Fibroblast of lung (primary cell): ENCODE data around the gene GRIK4. TPM values are rescaled to one million over a fixed set of nuclear protein-coding genes. Genes with fewer than 3 reads are reported as not detected.

Experiments
- DNase-seq, 2 donors: peaks; one replicate each; pipeline versions ENCODE4 v3.0.0 to v3.0.0-alpha.2; 2010; ENCODE audit warnings: low read depth in 2 of 2
- H2AFZ ChIP-seq: 2 replicates; pipeline ENCODE4 v1.5.1; 2012; ENCODE audit warnings: low read length, control low read depth, inconsistent platforms
- H3K27ac ChIP-seq: 2 replicates; pipeline ENCODE4 v1.5.1; 2011; ENCODE audit warnings: low read length, control low read depth; ENCODE audit not compliant: insufficient read depth
- H3K27me3 ChIP-seq: 2 replicates; pipeline ENCODE4 v1.5.1; 2011; ENCODE audit warnings: mild to moderate bottlenecking, low read length; ENCODE audit not compliant: control insufficient read depth, insufficient read depth
- H3K36me3 ChIP-seq: 2 replicates; pipeline ENCODE4 v1.5.1; 2011; ENCODE audit warnings: low read length; ENCODE audit not compliant: control insufficient read depth, insufficient read depth
- H3K4me1 ChIP-seq: 2 replicates; pipeline ENCODE4 v1.5.1; 2011; ENCODE audit warnings: low read length; ENCODE audit not compliant: control insufficient read depth, insufficient read depth; ENCODE audit errors: extremely low read depth
- H3K4me2 ChIP-seq: 2 replicates; pipeline ENCODE4 v1.5.1; 2011; ENCODE audit warnings: low read length, control low read depth; ENCODE audit not compliant: insufficient read depth; ENCODE audit errors: extremely low read depth
- H3K4me3 ChIP-seq, 4 experiments: fragments of 200-600 bp in 1 of 4; sonication (generic) in 1 of 4; replicated peaks in 1 of 4; 2 replicates each; pipeline ENCODE4 v1.5.1; 2011 to 2016; ENCODE audit warnings: low read length in 4 of 4, low read depth in 3 of 4, mild to moderate bottlenecking in 3 of 4, control low read depth in 2 of 4, inconsistent platforms in 1 of 4, mixed read lengths in 1 of 4; ENCODE audit not compliant: insufficient read depth in 1 of 4; ENCODE audit errors: control extremely low read depth in 1 of 4
- H3K79me2 ChIP-seq: 2 replicates; pipeline ENCODE4 v1.5.1; 2012; ENCODE audit warnings: mild to moderate bottlenecking, low read length, inconsistent platforms; ENCODE audit not compliant: control insufficient read depth, insufficient read depth
- H3K9ac ChIP-seq: 2 replicates; pipeline ENCODE4 v1.5.1; 2011; ENCODE audit warnings: mild to moderate bottlenecking, low read length, control low read depth; ENCODE audit not compliant: insufficient read depth
- H3K9me3 ChIP-seq: 2 replicates; pipeline ENCODE4 v1.5.1; 2012; ENCODE audit warnings: low read depth, low read length; ENCODE audit not compliant: control insufficient read depth, insufficient read depth
- H4K20me1 ChIP-seq: 2 replicates; pipeline ENCODE4 v1.5.1; 2011; ENCODE audit warnings: low read length; ENCODE audit not compliant: control insufficient read depth, insufficient read depth; ENCODE audit errors: extremely low read depth
- EZH2 ChIP-seq: IDR thresholded peaks from 2 replicates; pipeline ENCODE4 v1.5.1; 2012; ENCODE audit warnings: low read length, control low read depth, mild to moderate bottlenecking; ENCODE audit errors: missing control alignments
- polyA plus RNA-seq, 2 donors: library from polyadenylated mRNA; depleted of rRNA in 1 of 2; stranded (reverse) in 1 of 2; unstranded in 1 of 2; fragments of >200 nt; gene quantifications; 2 replicates each; pipeline ENCODE4 v1.2.1, GENCODE V29; 2011 to 2012; ENCODE audit warnings: missing spikeins in 1 of 2
- total RNA-seq: library from RNA; depleted of rRNA; stranded (reverse); fragments of >200 nt; gene quantifications from 2 replicates; pipeline ENCODE4 v1.2.1, GENCODE V29; 2014
- TF ChIP-seq, protein P1 (sequence below), 2 donors: IDR thresholded peaks in 1 of 2; conservative IDR thresholded peaks in 1 of 2; 1 replicate in 1 of 2; 2 replicates in 1 of 2; pipeline ENCODE4 v1.5.1; 2011 to 2012; ENCODE audit warnings: low read length in 2 of 2, control low read depth in 1 of 2, inconsistent platforms in 1 of 2, low read depth in 1 of 2, mild to moderate bottlenecking in 1 of 2

Gene GRIK4
- total and polyA plus RNA-seq, 2 donors (not counting 1 experiment from before 2014, with no cell fraction given) = 0.17 to 1.5 TPM

DNA sequence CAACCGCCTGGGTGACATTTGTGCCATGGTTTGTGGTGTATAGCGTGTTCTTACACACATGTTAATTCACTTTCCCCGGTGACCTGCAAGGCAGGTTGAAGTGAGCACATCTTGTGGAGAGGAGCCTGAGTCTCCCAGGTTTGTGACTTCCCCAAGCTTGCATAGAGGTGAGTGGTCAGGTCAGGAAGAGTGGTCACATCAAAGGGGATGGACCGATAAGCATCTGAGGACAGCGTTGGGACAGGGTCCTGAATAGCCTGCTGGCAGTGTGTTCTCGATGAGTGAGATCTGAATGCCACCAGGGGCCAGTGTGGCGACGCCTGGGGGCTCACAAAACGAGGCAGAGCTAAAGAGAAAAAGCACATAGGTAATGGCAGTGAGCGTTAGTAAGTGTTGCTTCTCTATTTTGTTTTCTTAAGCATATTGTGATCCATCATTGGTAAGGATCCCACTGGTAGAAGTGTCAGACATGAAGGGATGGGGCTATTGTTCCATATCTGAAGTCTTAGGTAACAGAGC is 154.6 kb downstream of the GRIK4 start:
- Histone ChIP-seq H2AFZ (no peak overlapping the region), H3K4me2 (no peak overlapping the region), H4K20me1 (peaks cover 1% of the 10 kb centered on the region), H3K36me3 (no peaks in the 10 kb centered on the region), H3K4me1 (no peaks in the 10 kb centered on the region), H3K4me3 (no peak overlapping the region), H3K79me2 (no peaks in the 10 kb centered on the region), H3K9me3 (no peaks in the 10 kb centered on the region), H3K27ac (no peak overlapping the region), H3K27me3 (peaks cover 2% of the 10 kb centered on the region), H3K9ac (no peak overlapping the region)
- TF ChIP-seq, protein P1, sequence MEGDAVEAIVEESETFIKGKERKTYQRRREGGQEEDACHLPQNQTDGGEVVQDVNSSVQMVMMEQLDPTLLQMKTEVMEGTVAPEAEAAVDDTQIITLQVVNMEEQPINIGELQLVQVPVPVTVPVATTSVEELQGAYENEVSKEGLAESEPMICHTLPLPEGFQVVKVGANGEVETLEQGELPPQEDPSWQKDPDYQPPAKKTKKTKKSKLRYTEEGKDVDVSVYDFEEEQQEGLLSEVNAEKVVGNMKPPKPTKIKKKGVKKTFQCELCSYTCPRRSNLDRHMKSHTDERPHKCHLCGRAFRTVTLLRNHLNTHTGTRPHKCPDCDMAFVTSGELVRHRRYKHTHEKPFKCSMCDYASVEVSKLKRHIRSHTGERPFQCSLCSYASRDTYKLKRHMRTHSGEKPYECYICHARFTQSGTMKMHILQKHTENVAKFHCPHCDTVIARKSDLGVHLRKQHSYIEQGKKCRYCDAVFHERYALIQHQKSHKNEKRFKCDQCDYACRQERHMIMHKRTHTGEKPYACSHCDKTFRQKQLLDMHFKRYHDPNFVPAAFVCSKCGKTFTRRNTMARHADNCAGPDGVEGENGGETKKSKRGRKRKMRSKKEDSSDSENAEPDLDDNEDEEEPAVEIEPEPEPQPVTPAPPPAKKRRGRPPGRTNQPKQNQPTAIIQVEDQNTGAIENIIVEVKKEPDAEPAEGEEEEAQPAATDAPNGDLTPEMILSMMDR (conservative IDR thresholded peaks at IDR 0.05 in 1 of 2, IDR thresholded peaks at IDR 0.05 in 1 of 2; ENCODE audit: low read depth in 1 of 2, low read length in 2 of 2) = no peak
- no peak for TF ChIP-seq EZH2
- DNase-seq = no peak

DNA sequence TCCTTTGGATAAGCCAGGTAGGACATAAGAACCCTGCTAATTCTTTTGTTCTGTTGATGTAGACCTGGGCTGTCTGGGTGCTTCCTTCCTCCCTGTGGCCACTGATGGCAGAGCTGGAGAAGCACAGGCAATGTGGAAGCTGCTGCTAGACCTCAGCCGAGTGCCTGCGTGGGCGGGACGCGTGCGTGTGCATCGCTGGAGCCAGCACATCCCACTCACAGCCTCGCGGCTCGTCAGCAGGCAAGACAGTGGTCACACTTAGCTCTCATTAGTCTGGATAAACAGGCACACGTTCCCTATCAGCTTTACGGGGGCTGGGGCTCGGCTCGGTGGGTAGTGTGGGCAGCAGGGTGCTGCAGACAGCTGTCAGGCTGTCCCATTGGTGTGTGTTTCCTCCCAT is 155.7 kb downstream of the GRIK4 start:
- Histone ChIP-seq H3K27me3 (peaks cover 2% of the 10 kb centered on the region), H3K4me1 (no peaks in the 10 kb centered on the region), H3K27ac (no peak overlapping the region), H3K4me2 (no peak overlapping the region), H3K4me3 (no peak overlapping the region), H3K36me3 (no peaks in the 10 kb centered on the region), H3K79me2 (no peaks in the 10 kb centered on the region), H4K20me1 (peaks cover 1% of the 10 kb centered on the region), H3K9me3 (no peaks in the 10 kb centered on the region), H3K9ac (no peak overlapping the region), H2AFZ (no peak overlapping the region)
- no peak for TF ChIP-seq EZH2
- TF ChIP-seq, protein P1 (conservative IDR thresholded peaks at IDR 0.05 in 1 of 2, IDR thresholded peaks at IDR 0.05 in 1 of 2; ENCODE audit: low read depth in 1 of 2, low read length in 2 of 2) = no peak
- DNase-seq = peak in 1 of 2 donors; percentile 51

DNA sequence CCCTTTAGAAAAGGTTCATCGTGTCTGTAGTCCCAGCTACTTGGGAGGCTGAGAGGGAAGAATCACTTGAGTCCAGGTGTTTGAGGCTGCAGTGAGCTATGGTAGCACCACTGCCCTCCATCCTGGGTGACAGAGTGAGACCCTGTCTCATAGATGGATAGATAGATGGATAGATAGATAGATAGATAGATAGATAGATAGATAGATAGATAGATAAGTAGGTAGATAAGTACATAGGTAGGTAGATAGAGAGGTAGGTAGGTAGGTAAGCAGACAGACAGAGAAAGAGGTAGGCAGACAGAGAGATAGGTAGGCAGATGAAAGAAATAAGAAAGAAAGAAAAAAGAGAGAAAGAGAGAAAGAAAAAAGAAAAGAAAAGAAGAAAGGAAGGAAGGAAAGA is 156.4 kb downstream of the GRIK4 start:
- DNase-seq = no peak
- Histone ChIP-seq H3K27ac (no peak overlapping the region), H3K4me2 (no peak overlapping the region), H3K4me1 (no peaks in the 10 kb centered on the region), H3K9ac (no peak overlapping the region), H3K79me2 (no peaks in the 10 kb centered on the region), H4K20me1 (peaks cover 1% of the 10 kb centered on the region), H2AFZ (no peak overlapping the region), H3K4me3 (no peak overlapping the region), H3K36me3 (no peaks in the 10 kb centered on the region), H3K9me3 (no peaks in the 10 kb centered on the region), H3K27me3 (peaks cover 2% of the 10 kb centered on the region)
- TF ChIP-seq, protein P1 (conservative IDR thresholded peaks at IDR 0.05 in 1 of 2, IDR thresholded peaks at IDR 0.05 in 1 of 2; ENCODE audit: low read depth in 1 of 2, low read length in 2 of 2) = no peak
- TF ChIP-seq EZH2 = no peak
